Measurements from ENCODE around the gene SPRR2D. TPM values are rescaled to one million over a fixed set of nuclear protein-coding genes. Genes with fewer than 3 reads are reported as not detected.
"Not testable (repeated sequence)": the region's sequence is repeated elsewhere in the genome, so short reads cannot be mapped to it uniquely, and the experiment has no call there.

SPRR2D gene
- total and polyA plus RNA-seq, 4 donors = 1.0 to 2.5 TPM; not detected in 2

DNA sequence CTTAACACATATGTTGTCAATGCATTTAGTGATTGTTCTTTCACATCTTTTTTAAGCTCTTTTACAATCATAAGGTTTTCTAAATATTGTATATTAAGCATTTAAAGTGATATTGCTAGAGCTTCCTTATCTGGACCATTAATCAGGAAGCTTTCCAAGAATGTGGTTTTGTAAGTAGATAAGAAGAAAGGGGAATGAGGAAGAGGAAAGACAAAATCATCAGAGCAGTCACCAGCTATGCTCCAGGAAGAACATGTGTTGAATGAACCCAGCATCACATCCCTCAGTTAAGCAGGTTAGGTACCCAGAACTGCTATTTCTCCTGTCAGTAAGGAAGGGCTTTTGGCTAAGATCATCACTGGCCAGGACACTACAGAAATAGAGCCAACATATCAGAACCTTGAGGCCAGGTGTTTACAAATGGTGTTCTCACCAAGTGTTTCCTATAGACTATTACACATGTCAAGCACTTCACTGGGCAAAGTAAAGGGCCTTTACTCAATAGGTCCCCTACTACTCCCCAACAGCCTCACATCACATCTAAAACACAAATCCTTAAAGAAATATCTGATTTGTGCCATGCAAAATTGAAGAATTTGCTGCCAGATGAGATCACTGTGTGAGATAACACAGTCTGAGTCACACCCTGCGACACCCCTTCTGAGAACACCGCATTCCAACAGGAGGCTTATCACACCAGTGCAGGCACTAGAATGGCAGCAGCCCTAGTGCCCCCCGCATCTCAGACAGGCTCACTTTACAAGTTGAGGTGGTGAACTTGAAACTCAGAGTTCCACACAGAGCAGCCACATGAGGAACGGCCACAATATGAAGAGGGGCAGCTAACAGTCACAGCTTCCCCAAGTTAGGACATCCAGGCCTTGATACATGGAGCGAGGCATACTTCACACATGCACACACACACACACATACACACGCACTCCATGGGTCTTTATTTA lies 18.2 kb upstream of the SPRR2D start:
- TF ChIP-seq, protein P1, sequence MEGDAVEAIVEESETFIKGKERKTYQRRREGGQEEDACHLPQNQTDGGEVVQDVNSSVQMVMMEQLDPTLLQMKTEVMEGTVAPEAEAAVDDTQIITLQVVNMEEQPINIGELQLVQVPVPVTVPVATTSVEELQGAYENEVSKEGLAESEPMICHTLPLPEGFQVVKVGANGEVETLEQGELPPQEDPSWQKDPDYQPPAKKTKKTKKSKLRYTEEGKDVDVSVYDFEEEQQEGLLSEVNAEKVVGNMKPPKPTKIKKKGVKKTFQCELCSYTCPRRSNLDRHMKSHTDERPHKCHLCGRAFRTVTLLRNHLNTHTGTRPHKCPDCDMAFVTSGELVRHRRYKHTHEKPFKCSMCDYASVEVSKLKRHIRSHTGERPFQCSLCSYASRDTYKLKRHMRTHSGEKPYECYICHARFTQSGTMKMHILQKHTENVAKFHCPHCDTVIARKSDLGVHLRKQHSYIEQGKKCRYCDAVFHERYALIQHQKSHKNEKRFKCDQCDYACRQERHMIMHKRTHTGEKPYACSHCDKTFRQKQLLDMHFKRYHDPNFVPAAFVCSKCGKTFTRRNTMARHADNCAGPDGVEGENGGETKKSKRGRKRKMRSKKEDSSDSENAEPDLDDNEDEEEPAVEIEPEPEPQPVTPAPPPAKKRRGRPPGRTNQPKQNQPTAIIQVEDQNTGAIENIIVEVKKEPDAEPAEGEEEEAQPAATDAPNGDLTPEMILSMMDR (IDR thresholded peaks at IDR 0.05; ENCODE audit: control extremely low read depth, extremely low read depth) = no peak
- no peaks in the 10 kb centered on the region for H3K27me3 ChIP-seq (ENCODE audit: control insufficient read depth in 3 of 3, insufficient read depth in 3 of 3, low read length in 2 of 3)
- H3K4me3 ChIP-seq = no peak overlapping the region
- H3K9me3 ChIP-seq (ENCODE audit: control insufficient read depth in 4 of 4, insufficient read depth in 3 of 4, low read length in 3 of 4) = no peaks in the 10 kb centered on the region
- H3K27ac ChIP-seq (ENCODE audit: low read depth in 1 of 2, low read length in 1 of 2) = no peak overlapping the region
- H3K4me1 ChIP-seq (ENCODE audit: control insufficient read depth in 5 of 5, insufficient read depth in 5 of 5, low read length in 5 of 5) = no peaks in the 10 kb centered on the region
- DNase-seq = no peak
- ATAC-seq (ENCODE audit: insufficient read depth, low FRiP score) = no peak
- no peaks in the 10 kb centered on the region for H3K36me3 ChIP-seq (ENCODE audit: control insufficient read depth in 4 of 4, insufficient read depth in 4 of 4, low read length in 4 of 4)
- H3K9ac ChIP-seq (ENCODE audit: insufficient read depth in 1 of 2, low read length in 2 of 2) = no peak overlapping the region
- WGBS, 2 donors = 68 to 76% methylated on average over 6 of the region's 6 CpGs

DNA sequence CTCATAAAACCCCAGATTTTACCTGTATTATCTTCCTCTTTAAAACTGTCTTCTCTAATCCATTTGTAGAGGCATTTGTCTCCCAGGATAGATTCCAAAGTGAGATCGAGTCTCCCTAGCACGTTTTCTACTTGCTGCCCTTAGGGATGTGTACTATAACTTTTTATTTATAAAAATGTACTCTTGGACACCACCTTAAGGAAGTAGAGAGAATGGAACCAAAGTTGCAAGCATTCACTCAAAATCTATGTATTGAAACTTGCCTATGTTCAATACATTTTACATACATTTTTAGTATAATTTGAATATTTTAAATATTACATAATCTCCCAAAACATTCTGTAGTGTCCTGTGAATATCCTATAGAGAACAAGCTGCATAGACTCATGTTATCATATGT lies 17.2 kb upstream of the SPRR2D start:
- H3K9ac ChIP-seq (ENCODE audit: insufficient read depth in 1 of 2, low read length in 2 of 2) = no peak overlapping the region
- no peak for ATAC-seq (ENCODE audit: insufficient read depth, low FRiP score)
- H3K27ac ChIP-seq (ENCODE audit: low read depth in 1 of 2, low read length in 1 of 2) = no peak overlapping the region
- H3K4me3 ChIP-seq = no peak overlapping the region
- no peaks in the 10 kb centered on the region for H3K9me3 ChIP-seq (ENCODE audit: control insufficient read depth in 4 of 4, insufficient read depth in 3 of 4, low read length in 3 of 4)
- H3K36me3 ChIP-seq (ENCODE audit: control insufficient read depth in 4 of 4, insufficient read depth in 4 of 4, low read length in 4 of 4) = no peaks in the 10 kb centered on the region
- TF ChIP-seq, protein P1 (IDR thresholded peaks at IDR 0.05; ENCODE audit: control extremely low read depth, extremely low read depth) = no peak
- 55 to 78% methylated on average over 2 of the region's 2 CpGs for WGBS, 2 donors
- no peaks in the 10 kb centered on the region for H3K27me3 ChIP-seq (ENCODE audit: control insufficient read depth in 3 of 3, insufficient read depth in 3 of 3, low read length in 2 of 3)
- DNase-seq = no peak
- no peaks in the 10 kb centered on the region for H3K4me1 ChIP-seq (ENCODE audit: control insufficient read depth in 5 of 5, insufficient read depth in 5 of 5, low read length in 5 of 5)

DNA sequence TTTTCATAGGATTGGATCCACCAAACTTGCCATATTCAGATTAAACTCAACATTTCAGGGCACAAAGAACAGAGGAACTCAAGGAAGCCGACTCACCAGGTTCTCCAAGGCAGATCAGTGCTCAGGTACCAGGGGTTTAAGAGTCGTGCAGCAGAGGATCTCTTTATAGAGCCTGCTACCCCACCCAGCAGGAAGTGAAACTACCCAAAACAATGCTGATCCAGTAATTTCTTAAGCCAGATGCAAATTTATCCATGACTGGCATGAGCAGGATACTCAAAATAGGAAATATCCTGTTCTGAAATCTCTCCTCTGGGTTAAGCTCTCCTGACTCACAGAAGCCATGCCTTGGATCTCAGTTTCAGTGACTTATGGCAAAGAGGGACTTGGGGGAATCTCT lies 16.5 kb upstream of the SPRR2D start, which contains the start of gene SPRR2A:
SPRR2A (minus strand) TSS at position 138 of the 400 bp plus-strand sequence. CDS start 777 bp downstream, outside the sequence.
- no peaks in the 10 kb centered on the region for H3K4me1 ChIP-seq (ENCODE audit: control insufficient read depth in 5 of 5, insufficient read depth in 5 of 5, low read length in 5 of 5)
- TF ChIP-seq, protein P1 (IDR thresholded peaks at IDR 0.05; ENCODE audit: control extremely low read depth, extremely low read depth) = no peak
- DNase-seq (no peak), ATAC-seq (ENCODE audit: insufficient read depth, low FRiP score) (no peak)
- H3K27me3 ChIP-seq (ENCODE audit: control insufficient read depth in 3 of 3, insufficient read depth in 3 of 3, low read length in 2 of 3) = no peaks in the 10 kb centered on the region
- no peaks in the 10 kb centered on the region for H3K9me3 ChIP-seq (ENCODE audit: control insufficient read depth in 4 of 4, insufficient read depth in 3 of 4, low read length in 3 of 4)
- H3K36me3 ChIP-seq (ENCODE audit: control insufficient read depth in 4 of 4, insufficient read depth in 4 of 4, low read length in 4 of 4) = no peaks in the 10 kb centered on the region
- H3K27ac ChIP-seq (ENCODE audit: low read depth in 1 of 2, low read length in 1 of 2) = no peak within 1 kb of the TSS
- WGBS, 2 donors = 57 to 69% methylated on average over 2 of the region's 2 CpGs
- H3K4me3 ChIP-seq = no peak within 1 kb of the TSS
- no peak within 1 kb of the TSS for H3K9ac ChIP-seq (ENCODE audit: insufficient read depth in 1 of 2, low read length in 2 of 2)

DNA sequence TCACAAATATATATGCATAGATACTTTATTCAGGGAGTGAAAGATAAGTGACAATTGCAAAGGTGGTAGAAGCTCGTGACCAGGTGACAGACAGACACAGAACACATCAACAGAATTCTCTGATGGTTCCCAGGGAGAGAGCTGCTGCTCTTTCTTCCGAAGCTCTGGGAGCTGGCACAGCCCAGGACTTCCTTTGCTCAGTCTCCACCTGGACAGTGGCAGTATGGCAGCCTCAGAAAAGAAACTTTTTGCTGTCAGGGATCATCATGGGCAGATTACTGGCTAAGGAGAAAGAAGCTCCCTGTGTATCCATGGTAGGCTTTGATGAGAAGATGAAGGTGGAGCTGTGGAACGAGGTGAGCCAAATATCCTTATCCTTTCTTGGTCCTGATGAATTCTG lies 15.2 kb upstream of the SPRR2D start:
- H3K36me3 ChIP-seq (ENCODE audit: control insufficient read depth in 4 of 4, insufficient read depth in 4 of 4, low read length in 4 of 4); H3K27me3 ChIP-seq (ENCODE audit: control insufficient read depth in 3 of 3, insufficient read depth in 3 of 3, low read length in 2 of 3); H3K27ac ChIP-seq (ENCODE audit: low read depth in 1 of 2, low read length in 1 of 2); DNase-seq; H3K9me3 ChIP-seq (ENCODE audit: control insufficient read depth in 4 of 4, insufficient read depth in 3 of 4, low read length in 3 of 4); H3K4me3 ChIP-seq; H3K4me1 ChIP-seq (ENCODE audit: control insufficient read depth in 5 of 5, insufficient read depth in 5 of 5, low read length in 5 of 5); H3K9ac ChIP-seq (ENCODE audit: insufficient read depth in 1 of 2, low read length in 2 of 2); ATAC-seq (ENCODE audit: insufficient read depth, low FRiP score): not testable (repeated sequence)
- 61 to 76% methylated on average over 3 of the region's 3 CpGs for whole genome bisulfite sequencing, 2 donors

All from lung (tissue), 12 donors.